Activated T-helper 1 cell treated with anti-CD3 and anti-CD28 coated beads, Interleukin-12 subunit alpha, Interleukin-12 subunit beta, Interleukin-2, Interleukin-4 antibody, amounts not matched to agents 30 ng/mL and 10 ng/mL and 1 ng/mL, durations not matched to agents 14 hours and 24 hours and 36 hours (primary cell): ENCODE results near the gene PHACTR3. TPM values are rescaled to one million over a fixed set of nuclear protein-coding genes. Genes with fewer than 3 reads are reported as not detected.

ENCODE experiments used
- DNase-seq: peaks from one replicate; pipeline ENCODE4 v3.0.0; 2021; ENCODE audit warnings: low spot score
- H3K27ac Mint-ChIP-seq: one replicate; pipeline ENCODE4 v1.8.0; 2021; ENCODE audit warnings: mild to moderate bottlenecking, mixed read lengths
- H3K27me3 Mint-ChIP-seq: one replicate; pipeline ENCODE4 v1.8.0; 2022; ENCODE audit warnings: mild to moderate bottlenecking, moderate library complexity, mixed read lengths; ENCODE audit not compliant: insufficient read depth
- H3K36me3 Mint-ChIP-seq: one replicate; pipeline ENCODE4 v1.8.0; 2021; ENCODE audit warnings: low read depth, mixed read lengths
- H3K4me1 Mint-ChIP-seq: one replicate; pipeline ENCODE4 v1.8.0; 2021; ENCODE audit warnings: low read depth, mixed read lengths
- H3K4me3 Mint-ChIP-seq: one replicate; pipeline ENCODE4 v1.8.0; 2021; ENCODE audit warnings: mild to moderate bottlenecking, moderate library complexity, mixed read lengths
- H3K9me3 Mint-ChIP-seq: one replicate; pipeline ENCODE4 v1.8.0; 2021; ENCODE audit warnings: mixed read lengths
- intact Hi-C: fragments of 100-400 bp; cut with micrococcal nuclease; formaldehyde crosslinking; loops from one replicate; pipeline ENCODE4 v1.15.1; 2024
- total RNA-seq: library from RNA; stranded (reverse); gene quantifications from 2 replicates; pipeline ENCODE4 v1.2.3, GENCODE V29; 2022

The PHACTR3 gene
- total RNA-seq, 1 donor from 2014 or later = not detected

- Mint-ChIP-seq H3K36me3 (no peaks in the 10 kb centered on the region), H3K27me3 (peaks cover 27% of the 10 kb centered on the region), H3K9me3 (no peaks in the 10 kb centered on the region), H3K4me3 (no peak overlapping the region), H3K4me1 (no peaks in the 10 kb centered on the region), H3K27ac (no peak overlapping the region)
- intact Hi-C loops = no loop called here
- no peak for DNase-seq
These were observed 26.4 kb upstream of the PHACTR3 start for GRCh38 chr20:59577809-59578435.

DNA sequence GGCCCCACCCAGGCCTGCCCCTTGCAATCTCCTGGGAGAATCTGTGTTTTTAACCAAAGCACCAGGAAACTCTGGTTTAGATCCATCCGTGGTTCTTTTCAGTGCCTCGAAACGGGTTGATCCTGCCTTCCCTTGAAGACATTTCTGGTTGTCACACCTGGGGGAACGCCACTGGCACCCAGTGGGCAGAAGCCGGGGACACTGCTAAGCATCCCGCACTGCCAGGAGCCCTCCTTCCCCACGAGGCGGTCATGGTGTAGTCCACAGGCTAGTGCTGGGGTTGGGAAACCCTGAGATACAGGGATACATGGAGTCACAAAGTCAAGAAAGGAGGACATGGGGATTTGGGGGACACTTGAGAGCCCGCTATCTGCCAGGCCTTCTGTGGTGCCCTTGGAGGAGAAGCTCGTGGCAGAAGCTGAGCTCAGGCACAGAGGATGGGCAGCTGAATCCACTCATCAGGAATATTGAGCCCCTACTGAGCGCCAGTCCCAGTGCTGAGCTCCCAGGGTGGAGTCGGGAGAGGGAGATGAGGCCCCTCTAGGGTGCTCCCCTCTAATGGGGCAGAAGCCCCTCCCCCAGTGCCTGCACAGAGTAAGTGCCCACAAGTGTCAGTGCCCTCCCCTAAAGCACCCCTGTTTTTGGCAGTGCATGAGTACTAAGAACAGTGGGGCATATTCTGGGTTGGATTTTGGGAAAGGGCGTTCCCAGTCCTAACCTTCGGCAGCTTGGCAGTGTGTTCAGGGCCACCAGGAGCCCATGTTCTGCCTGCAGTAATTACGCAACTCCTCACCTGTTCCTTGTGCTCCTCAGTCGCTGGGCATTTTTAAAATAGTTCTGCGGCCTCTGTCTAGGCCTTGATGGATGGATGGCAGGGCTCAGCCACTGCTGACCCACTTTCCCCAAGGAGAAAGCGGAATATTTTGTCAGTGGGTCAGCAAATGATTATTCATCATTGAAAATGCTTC is 25.6 kb upstream of the PHACTR3 start:
- Mint-ChIP-seq H3K36me3 (no peaks in the 10 kb centered on the region), H3K4me1 (no peaks in the 10 kb centered on the region), H3K9me3 (no peaks in the 10 kb centered on the region), H3K27ac (no peak overlapping the region), H3K4me3 (no peak overlapping the region), H3K27me3 (peaks cover 27% of the 10 kb centered on the region)
- DNase-seq = no peak
- intact Hi-C loops = no loop called here

DNA sequence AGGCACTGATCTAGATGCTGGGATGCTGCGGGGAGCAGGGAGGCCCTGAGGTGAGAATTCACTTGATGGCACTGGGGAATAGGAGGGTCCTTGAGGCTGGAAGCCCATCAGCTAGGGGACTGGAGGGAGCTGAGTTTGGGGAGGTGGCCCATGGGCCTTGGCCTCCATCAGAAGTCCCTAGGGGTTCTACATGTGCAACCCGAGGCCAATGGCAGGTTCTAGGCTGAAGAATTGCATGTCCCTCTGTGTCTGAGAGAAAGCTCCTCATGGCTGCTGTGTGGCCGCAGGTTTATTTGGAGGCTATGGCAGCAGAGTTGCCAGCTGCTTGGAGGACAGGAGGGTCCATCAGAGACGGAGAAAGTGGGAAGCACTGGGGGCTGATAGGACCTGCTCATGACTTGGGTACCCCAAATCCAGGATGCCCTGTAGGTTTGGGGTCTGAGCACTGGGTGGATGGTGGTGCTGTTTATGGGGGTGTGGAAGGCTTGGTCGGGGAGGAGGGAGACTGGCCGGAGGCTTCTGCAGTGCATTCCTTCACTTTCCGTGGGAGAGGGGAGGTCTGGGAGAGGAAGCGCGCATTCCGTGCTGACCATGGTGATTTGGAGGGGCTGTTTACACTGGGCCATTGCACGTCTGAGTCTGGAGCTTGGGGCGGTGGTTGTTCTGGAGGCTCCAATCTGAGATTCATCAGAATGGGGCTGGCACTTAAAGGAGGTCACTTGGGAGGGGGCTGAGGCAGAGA is 24.8 kb upstream of the PHACTR3 start:
- intact Hi-C loops = no loop called here
- H3K27ac Mint-ChIP-seq = no peak overlapping the region
- no peaks in the 10 kb centered on the region for H3K9me3 Mint-ChIP-seq
- no peaks in the 10 kb centered on the region for H3K36me3 Mint-ChIP-seq
- peaks cover 27% of the 10 kb centered on the region for H3K27me3 Mint-ChIP-seq
- no peaks in the 10 kb centered on the region for H3K4me1 Mint-ChIP-seq
- no peak overlapping the region for H3K4me3 Mint-ChIP-seq
- no peak for DNase-seq

GRCh38 chr20:59580146-59580946 is 24.0 kb upstream of the PHACTR3 start:
- DNase-seq = no peak
- no peak overlapping the region for H3K4me3 Mint-ChIP-seq
- intact Hi-C loops = no loop called here
- H3K9me3 Mint-ChIP-seq = no peaks in the 10 kb centered on the region
- H3K4me1 Mint-ChIP-seq = no peaks in the 10 kb centered on the region
- peaks cover 27% of the 10 kb centered on the region for H3K27me3 Mint-ChIP-seq
- H3K27ac Mint-ChIP-seq = no peak overlapping the region
- H3K36me3 Mint-ChIP-seq = no peaks in the 10 kb centered on the region

DNA sequence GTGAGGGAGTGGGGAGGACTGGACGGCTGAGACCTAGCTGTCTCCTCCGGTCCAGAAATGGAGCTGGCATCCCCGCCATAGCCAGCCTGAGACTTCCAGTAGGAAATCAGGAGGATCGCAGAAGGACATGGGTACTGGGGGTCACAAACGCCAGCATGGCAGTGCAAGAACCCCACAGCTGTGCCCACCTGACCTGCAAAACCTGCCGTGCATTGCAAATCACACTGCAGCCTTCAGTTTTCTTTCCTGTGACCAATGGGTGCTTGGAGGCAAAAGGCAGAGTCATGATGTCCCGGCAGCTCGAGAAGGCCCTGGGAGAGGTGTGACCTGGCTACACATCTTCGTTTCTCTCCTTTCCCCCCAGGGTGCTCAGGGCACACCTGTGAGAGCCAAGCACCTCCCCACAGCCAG is 23.3 kb upstream of the PHACTR3 start:
- peaks cover 21% of the 10 kb centered on the region for H3K27me3 Mint-ChIP-seq
- H3K9me3 Mint-ChIP-seq = no peaks in the 10 kb centered on the region

DNA sequence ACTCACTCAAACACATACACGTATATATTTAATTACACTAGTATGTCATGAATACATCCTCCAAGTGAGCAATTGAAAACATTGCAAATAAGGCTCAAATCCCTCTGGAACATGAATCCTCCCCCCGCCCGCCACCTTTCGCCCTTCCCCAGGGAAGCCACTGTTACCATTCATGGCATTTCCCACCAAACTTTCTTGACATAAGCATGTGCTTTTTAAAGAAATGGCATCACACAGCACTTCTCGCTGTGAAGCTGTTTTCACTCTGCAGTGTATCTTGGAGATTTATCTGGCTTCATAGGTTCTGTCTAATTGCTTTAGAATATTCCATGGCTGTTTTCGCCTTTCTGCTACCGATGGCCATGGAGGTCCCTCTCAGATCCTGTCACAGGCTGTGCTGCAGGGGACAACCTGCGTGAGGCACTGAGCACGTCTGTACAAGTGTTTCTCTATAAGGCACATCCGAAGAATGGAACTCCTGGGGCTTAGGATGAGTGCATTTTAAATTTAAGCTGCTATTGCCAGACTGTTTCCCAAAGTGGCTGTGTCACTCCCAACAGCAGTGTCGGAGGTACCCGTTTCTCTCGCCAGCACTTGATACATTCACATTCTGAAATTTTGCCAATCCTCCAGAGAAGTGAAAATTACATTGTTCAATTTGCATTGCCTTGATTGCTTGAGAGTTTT is 22.2 kb upstream of the PHACTR3 start:
- Mint-ChIP-seq H3K4me1 (no peaks in the 10 kb centered on the region), H3K36me3 (no peaks in the 10 kb centered on the region), H3K4me3 (no peak overlapping the region), H3K27ac (no peak overlapping the region), H3K27me3 (peaks cover 11% of the 10 kb centered on the region), H3K9me3 (no peaks in the 10 kb centered on the region)
- intact Hi-C loops = no loop called here
- no peak for DNase-seq

More for the DNA sequence above, 23.3 kb upstream of the PHACTR3 start:
- Mint-ChIP-seq H3K4me1 (no peaks in the 10 kb centered on the region), H3K4me3 (no peak overlapping the region), H3K27ac (no peak overlapping the region), H3K36me3 (no peaks in the 10 kb centered on the region)
- DNase-seq = no peak
- intact Hi-C loops = no loop called here

DNA sequence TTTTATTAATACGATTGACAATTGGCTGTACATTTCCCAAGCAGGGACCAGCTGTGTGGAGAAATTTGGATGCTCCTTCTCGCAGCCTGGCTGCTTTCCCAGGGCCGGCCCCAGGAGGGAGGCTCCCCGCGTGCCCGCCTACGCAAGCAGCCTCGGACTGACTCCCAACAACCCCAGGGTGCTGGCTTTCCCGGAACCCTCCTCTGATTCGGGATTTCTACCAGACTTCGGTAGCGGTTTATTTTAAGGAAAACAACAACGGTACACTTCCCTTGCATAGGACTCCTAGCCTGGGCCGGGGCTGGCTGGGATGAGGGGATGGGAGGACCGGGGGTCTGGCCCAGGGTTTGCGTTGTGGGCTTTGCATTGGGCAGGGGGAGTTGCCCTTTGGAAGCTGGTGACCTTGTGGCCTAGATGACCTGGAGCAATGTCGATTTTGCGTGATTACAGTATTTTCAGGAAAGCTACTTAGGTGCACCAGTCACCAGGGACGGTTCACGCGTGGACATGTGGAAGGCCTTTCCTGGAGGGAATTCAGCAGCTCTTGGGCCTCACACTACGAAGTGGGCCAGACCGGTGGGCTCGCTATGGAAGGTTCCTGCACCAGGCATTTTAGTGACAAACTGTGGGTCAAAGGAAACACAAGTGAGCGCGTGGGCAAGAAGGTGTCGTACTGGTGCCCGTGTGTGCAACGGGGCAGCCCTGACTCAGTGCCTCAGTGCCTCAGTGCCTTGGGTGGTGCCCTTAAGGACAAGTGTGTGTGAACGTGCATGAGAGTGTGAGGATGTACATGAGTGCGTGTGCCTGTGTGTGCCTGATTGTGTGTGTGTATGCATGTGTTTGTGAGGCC is 20.7 kb upstream of the PHACTR3 start:
- no peak overlapping the region for H3K4me3 Mint-ChIP-seq
- H3K27me3 Mint-ChIP-seq = peaks cover 11% of the 10 kb centered on the region
- no peaks in the 10 kb centered on the region for H3K9me3 Mint-ChIP-seq
- no peaks in the 10 kb centered on the region for H3K4me1 Mint-ChIP-seq
- DNase-seq = no peak
- H3K36me3 Mint-ChIP-seq = no peaks in the 10 kb centered on the region
- intact Hi-C loops = no loop called here
- no peak overlapping the region for H3K27ac Mint-ChIP-seq

DNA sequence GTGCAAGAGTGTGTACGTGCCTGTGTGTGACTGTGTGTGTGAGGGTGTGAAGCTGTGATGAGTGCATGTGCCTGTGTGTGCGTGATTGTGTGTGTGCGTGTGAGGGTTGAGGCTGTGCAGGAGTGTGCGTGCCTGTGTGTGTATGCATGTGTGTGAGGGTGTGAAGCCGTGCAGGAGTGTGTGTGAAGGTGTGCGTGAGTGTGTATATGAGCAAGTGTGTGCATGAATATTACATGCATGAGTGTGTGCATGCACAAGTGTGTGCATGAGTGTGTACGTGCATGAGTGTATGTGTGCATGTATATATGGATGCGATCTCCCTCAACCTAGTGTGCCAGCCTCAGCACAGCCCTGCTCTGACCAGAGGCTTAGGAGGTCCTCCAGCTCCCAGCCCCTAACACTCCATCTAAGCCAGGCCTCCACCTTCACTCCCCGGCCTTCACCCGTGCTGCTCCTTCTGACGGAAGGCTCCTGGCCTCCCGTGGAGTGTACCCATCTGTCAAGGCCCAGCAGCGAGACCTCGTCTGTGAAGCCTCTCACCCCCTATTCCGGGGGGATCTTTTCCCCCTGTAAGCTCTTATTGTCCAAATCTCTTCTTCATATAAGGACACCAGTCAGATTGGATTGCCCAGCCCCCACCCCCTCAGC is 19.9 kb upstream of the PHACTR3 start:
- no peaks in the 10 kb centered on the region for H3K36me3 Mint-ChIP-seq
- intact Hi-C loops = no loop called here
- no peak overlapping the region for H3K27ac Mint-ChIP-seq
- H3K27me3 Mint-ChIP-seq = peaks cover 6% of the 10 kb centered on the region
- no peak for DNase-seq
- no peaks in the 10 kb centered on the region for H3K4me1 Mint-ChIP-seq
- H3K9me3 Mint-ChIP-seq = no peaks in the 10 kb centered on the region
- H3K4me3 Mint-ChIP-seq = no peak overlapping the region

GRCh38 chr20:59585714-59586409 is 18.5 kb upstream of the PHACTR3 start:
- Mint-ChIP-seq H3K4me1 (no peaks in the 10 kb centered on the region), H3K27ac (no peak overlapping the region), H3K9me3 (no peaks in the 10 kb centered on the region), H3K36me3 (no peaks in the 10 kb centered on the region), H3K4me3 (no peak overlapping the region), H3K27me3 (no peaks in the 10 kb centered on the region)
- DNase-seq = no peak
- intact Hi-C loops = no loop called here

GRCh38 chr20:59586613-59587012 is 17.7 kb upstream of the PHACTR3 start:
- Mint-ChIP-seq H3K9me3 (no peaks in the 10 kb centered on the region), H3K27ac (no peak overlapping the region), H3K27me3 (no peaks in the 10 kb centered on the region), H3K4me3 (no peak overlapping the region), H3K4me1 (no peaks in the 10 kb centered on the region), H3K36me3 (no peaks in the 10 kb centered on the region)
- intact Hi-C loops = no loop called here
- no peak for DNase-seq

GRCh38 chr20:59587570-59587969 is 16.8 kb upstream of the PHACTR3 start:
- H3K4me3 Mint-ChIP-seq = no peak overlapping the region
- intact Hi-C loops = no loop called here
- DNase-seq = no peak
- no peak overlapping the region for H3K27ac Mint-ChIP-seq
- no peaks in the 10 kb centered on the region for H3K9me3 Mint-ChIP-seq
- no peaks in the 10 kb centered on the region for H3K27me3 Mint-ChIP-seq
- no peaks in the 10 kb centered on the region for H3K36me3 Mint-ChIP-seq
- H3K4me1 Mint-ChIP-seq = no peaks in the 10 kb centered on the region
